Ovary (tissue), 9 donors: ENCODE measurements around the gene VAC14. TPM values are rescaled to one million over a fixed set of nuclear protein-coding genes. Genes with fewer than 3 reads are reported as not detected.

Experiments used
- DNase-seq, 5 donors: peaks; one replicate each; pipeline ENCODE4 v3.0.0-alpha.2; 2019 to 2020
- H3K27ac ChIP-seq, 2 donors: fragments of 200-600 bp; one replicate each; pipeline versions ENCODE4 v1.5.1 to v1.8.0; 2019 to 2022
- H3K27me3 ChIP-seq: fragments of 200-600 bp; one replicate; pipeline ENCODE4 v1.8.0; 2022
- H3K36me3 ChIP-seq: fragments of 200-600 bp; sonication (generic); one replicate; pipeline ENCODE4 v1.5.1; 2019
- H3K4me1 ChIP-seq: one replicate; pipeline ENCODE4 v1.8.1; 2013; ENCODE audit warnings: mild to moderate bottlenecking, moderate library complexity; ENCODE audit not compliant: insufficient read depth
- H3K4me3 ChIP-seq: fragments of 200-600 bp; sonication (generic); one replicate; pipeline ENCODE4 v1.5.1; 2017
- H3K9me3 ChIP-seq, 2 donors: fragments of 200-600 bp in 1 of 2; sonication (generic) in 1 of 2; one replicate each; pipeline versions ENCODE4 v1.5.1 to v1.8.1; 2013 to 2019; ENCODE audit warnings: mild to moderate bottlenecking in 1 of 2, moderate library complexity in 1 of 2
- EP300 ChIP-seq: sonication (generic); formaldehyde crosslinking; IDR thresholded peaks from one replicate; pipeline ENCODE4 v1.6.1; 2017; ENCODE audit warnings: antibody characterized with exemption
- POLR2A ChIP-seq: fragments of 450-650 bp; IDR thresholded peaks from one replicate; pipeline ENCODE4 v1.6.1; 2017; ENCODE audit warnings: antibody characterized with exemption, mild to moderate bottlenecking, moderate library complexity
- WGBS, 3 donors: extraction: QIAGEN DNeasy Blood & Tissue Kit in 1 of 3; methylation state at CpG; one replicate each; pipeline versions ENCODE4 v1.1.5 to v1.1.7; 2013 to 2017; 5-methylcytosine and 5-hydroxymethylcytosine counted together
- intact Hi-C, 4 donors: fragments of 100-400 bp; cut with DNase I; formaldehyde crosslinking; loops; one replicate each; pipeline versions ENCODE4 v1.11.0 to v1.15.1; 2022 to 2023
- polyA plus RNA-seq, 2 donors: library from polyadenylated mRNA; stranded (reverse); fragments of 200-250 nt in 1 of 2; fragments of 350-450 nt in 1 of 2; fragmentation: Illumina TruSeq in 1 of 2; extraction: RNeasy Lipid Tissue Mini Kit (QIAGEN cat#74804) in 1 of 2; gene quantifications; one replicate each; pipeline ENCODE4 v1.2.3, GENCODE V29; 2013 to 2014
- total RNA-seq, 7 donors: library from RNA; depleted of rRNA in 2 of 7; stranded (reverse); fragments of >200 nt in 2 of 7; fragmentation: NEBNext Ultra II Directional in 3 of 7; extraction: Animal tissue kit (Norgen Biotek cat#: 25700) in 3 of 7; gene quantifications; one replicate each; pipeline versions ENCODE4 v1.1.0 to v1.2.4, GENCODE V29; 2016 to 2023
- TF ChIP-seq, protein P1 (sequence below), 3 donors: fragments of 450-650 bp in 2 of 3; fragments of 200-600 bp in 1 of 3; IDR thresholded peaks; one replicate each; pipeline versions ENCODE4 v1.5.1 to v1.8.0; 2016 to 2022; ENCODE audit warnings: antibody characterized with exemption in 3 of 3, mild to moderate bottlenecking in 1 of 3
- donor health status: DM: no; HTN: no; CAD: no; lungs with moderate emphysema.
- donor health status: DM: no; HTN: no; CAD: no.
- donor health status: Bipolar disorder and iron deficiency.
- donor health status: DM: yes; HTN: yes; CAD: no.
- donor health status: DM: no; HTN: no; CAD: no.
- donor health status: DM: yes; HTN: yes; CAD: no.

Gene VAC14
- total and polyA plus RNA-seq, 9 donors, result 9.9 to 32.4 (median 21.1) TPM

DNA sequence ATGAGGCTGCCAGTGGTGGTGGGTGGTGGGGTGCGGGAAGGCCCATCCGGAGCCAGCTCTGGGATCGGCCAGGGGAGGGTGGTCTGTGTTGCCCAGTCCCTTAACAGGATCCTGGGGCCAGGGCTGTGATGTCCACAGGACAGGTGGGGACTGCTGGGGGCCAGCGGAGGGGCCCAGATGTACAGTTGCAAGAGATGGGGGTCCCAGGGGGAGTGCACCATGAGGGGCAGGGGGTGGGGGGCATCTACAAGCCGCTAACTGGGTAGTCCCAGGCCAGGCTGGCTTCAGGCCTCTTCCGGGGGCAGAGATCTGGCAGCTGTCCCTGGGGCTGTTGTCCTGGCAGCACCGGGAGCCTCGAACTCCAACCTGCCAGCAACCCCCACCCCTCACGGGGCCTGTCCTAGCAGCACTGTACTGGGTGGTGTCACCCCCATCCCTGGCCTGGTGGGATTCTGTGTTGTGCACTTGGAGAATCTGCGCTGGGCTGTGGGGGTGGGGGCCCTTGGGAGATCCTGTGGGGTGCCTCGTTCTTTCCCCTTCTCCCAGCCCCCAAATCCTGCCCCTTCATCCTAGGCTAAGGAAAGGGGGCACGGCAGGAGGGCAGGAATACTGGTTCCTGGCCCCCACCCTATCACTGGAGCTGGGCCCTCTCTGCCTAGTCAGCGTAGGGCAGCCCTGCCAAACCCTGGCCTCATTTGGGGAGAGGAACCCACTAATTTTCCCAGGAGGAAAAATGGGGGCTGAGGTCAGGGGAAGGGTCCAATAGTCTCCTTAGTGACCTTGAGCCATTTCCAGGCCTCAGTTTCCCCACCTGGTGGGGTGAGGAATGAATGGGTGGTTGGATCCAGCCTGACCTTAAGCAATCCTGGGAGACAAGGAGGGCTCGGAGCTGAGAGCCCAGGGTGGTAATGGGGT lies 116.6 kb downstream of the VAC14 start:
- DNase-seq, result peak in 3 of 5 donors; percentile 58 to 64 (median 59)
- no peaks in the 10 kb centered on the region for H3K36me3 ChIP-seq
- WGBS, 3 donors, result 11 to 20% (median 12%) methylated on average over 13 to 14 of the region's 14 CpGs
- no peaks in the 10 kb centered on the region for H3K9me3 ChIP-seq
- H3K27me3 ChIP-seq, result no peaks in the 10 kb centered on the region
- TF ChIP-seq, protein P1, sequence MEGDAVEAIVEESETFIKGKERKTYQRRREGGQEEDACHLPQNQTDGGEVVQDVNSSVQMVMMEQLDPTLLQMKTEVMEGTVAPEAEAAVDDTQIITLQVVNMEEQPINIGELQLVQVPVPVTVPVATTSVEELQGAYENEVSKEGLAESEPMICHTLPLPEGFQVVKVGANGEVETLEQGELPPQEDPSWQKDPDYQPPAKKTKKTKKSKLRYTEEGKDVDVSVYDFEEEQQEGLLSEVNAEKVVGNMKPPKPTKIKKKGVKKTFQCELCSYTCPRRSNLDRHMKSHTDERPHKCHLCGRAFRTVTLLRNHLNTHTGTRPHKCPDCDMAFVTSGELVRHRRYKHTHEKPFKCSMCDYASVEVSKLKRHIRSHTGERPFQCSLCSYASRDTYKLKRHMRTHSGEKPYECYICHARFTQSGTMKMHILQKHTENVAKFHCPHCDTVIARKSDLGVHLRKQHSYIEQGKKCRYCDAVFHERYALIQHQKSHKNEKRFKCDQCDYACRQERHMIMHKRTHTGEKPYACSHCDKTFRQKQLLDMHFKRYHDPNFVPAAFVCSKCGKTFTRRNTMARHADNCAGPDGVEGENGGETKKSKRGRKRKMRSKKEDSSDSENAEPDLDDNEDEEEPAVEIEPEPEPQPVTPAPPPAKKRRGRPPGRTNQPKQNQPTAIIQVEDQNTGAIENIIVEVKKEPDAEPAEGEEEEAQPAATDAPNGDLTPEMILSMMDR (IDR thresholded peaks at IDR 0.05), result no peak
- TF ChIP-seq EP300 (no peak), POLR2A (no peak)
- intact Hi-C loops, result loop anchor here in 2 of 4 donors (2.0 to 10.0 kb wide), 3 partner anchors 64 to 670 kb away; partner anchors contain the start of gene CALB2 (in 1 of the 2)
- H3K4me3 ChIP-seq, result peak overlapping the region; percentile 83
- peak overlapping the region; percentile 27 to 36 for H3K27ac ChIP-seq
- H3K4me1 ChIP-seq, result peaks cover 53% of the 10 kb centered on the region

DNA sequence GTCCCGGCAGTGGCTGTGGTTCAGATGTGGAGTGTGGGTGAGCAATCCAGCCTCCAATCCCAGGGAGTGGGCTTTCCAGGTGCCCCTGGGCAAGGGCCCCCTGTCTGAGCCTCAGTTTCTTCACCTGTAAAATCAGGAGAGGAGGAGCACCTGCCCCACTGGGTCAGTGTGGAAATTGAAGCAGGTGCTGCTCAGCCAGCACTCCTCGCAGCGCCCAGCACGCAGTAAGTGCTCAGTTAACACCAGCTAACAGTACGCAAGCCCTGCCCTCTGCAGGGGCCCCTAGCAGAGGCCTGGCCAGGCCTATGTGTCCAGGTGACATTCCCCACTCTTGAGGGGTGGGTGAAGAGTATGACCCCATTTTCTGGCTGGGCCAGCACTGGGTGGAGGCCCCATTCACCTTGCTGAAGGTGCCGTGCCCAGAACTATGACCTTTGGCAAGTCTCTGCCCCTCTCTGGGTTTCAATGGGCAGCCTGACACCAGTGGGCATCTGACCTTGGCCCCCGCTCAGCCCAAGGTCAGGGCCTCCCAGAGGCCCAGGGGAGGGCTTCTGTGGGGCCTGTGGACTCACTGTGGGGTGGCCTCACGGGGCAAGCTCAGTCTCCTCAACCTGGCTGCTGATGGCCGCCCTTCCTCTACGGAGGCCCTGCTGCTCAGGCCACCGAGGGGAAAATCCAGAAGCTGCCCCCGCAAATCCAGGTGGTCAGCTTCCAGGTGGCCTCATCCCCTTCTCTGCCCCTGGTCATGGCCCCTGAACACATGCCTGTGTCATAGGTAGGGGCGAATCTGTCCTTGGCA lies 117.6 kb downstream of the VAC14 start:
- peak in 3 of 5 donors; percentile 34 to 42 (median 39) for DNase-seq
- TF ChIP-seq, protein P1 (IDR thresholded peaks at IDR 0.05), result no peak
- no peak for TF ChIP-seq EP300
- no peak for TF ChIP-seq POLR2A
- peak overlapping the region in 1 of 2 donors; percentile 56 for H3K27ac ChIP-seq
- H3K4me3 ChIP-seq, result no peak overlapping the region
- H3K4me1 ChIP-seq, result peaks cover 43% of the 10 kb centered on the region
- intact Hi-C loops, result loop anchor here in 2 of 4 donors (5.0 to 10.0 kb wide), 2 partner anchors 79 to 671 kb away; partner anchors contain the start of gene CALB2 (in 1 of the 2)
- H3K9me3 ChIP-seq, result no peaks in the 10 kb centered on the region
- no peaks in the 10 kb centered on the region for H3K36me3 ChIP-seq
- H3K27me3 ChIP-seq, result no peaks in the 10 kb centered on the region
- 51 to 65% (median 62%) methylated on average over 11 to 13 of the region's 13 CpGs for WGBS, 3 donors

DNA sequence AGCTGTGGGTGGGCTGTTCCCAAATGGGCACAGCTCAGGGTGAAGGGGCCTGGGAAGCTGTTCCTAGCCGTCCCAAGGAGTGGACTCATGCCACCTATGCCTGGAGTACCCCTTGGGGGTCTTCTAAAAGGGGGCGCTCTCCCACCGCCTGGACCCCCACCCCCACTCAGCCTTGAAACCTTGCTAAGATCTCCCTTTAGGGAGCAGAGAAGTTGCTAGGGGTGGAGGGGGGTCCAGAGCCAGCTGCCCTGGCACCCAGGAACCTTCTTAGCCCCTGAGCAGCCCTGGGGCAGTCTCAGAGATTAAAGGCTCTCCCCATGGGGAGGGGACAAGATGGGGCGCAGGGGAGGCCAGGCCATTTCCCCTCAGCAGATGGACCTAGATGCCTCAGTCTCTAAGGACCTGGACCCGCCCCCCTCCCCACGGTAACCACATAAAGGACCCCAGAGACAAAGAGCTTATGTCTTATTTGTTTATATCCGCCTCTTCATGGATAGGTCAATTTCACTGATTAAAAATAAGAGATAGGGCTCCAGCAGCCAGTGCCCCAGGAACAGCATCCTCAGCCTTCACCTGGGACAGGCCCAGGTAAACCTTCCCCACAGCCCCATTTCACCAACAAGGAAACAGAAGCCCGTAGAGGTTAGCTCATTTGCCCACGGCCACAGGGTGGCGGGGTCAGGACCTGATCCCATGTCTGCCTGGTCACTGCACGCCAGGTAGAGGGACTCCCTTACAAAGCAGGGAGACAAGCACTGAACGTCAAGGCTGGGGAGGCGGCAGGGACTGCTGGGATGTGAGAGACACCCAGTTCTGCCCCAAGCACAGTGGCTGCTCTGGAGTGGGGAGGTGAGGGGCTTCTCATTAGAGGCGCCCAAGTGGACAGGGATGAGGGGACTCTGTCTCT lies 118.5 kb downstream of the VAC14 start:
- H3K9me3 ChIP-seq, result no peaks in the 10 kb centered on the region
- no peak overlapping the region for H3K4me3 ChIP-seq
- peak overlapping the region; percentile 21 to 56 for H3K27ac ChIP-seq
- H3K27me3 ChIP-seq, result no peaks in the 10 kb centered on the region
- 51 to 58% (median 55%) methylated on average over 14 of the region's 14 CpGs for WGBS, 3 donors
- TF ChIP-seq POLR2A, result no peak
- TF ChIP-seq, protein P1 (IDR thresholded peaks at IDR 0.05), result no peak
- TF ChIP-seq EP300, result no peak
- intact Hi-C loops, result loop anchor here in 2 of 4 donors (5.0 to 10.0 kb wide), 2 partner anchors 80 to 672 kb away; partner anchors contain the start of gene CALB2 (in 1 of the 2)
- H3K36me3 ChIP-seq, result no peaks in the 10 kb centered on the region
- peak in 3 of 5 donors; percentile 30 to 40 (median 30) for DNase-seq
- H3K4me1 ChIP-seq, result peaks cover 38% of the 10 kb centered on the region
